Bladder microvascular endothelial cell (primary cell): ENCODE measurements around the gene SPNS2. TPM values are rescaled to one million over a fixed set of nuclear protein-coding genes. Genes with fewer than 3 reads are reported as not detected.

Source experiments
- total RNA-seq: library from RNA; depleted of rRNA; stranded (reverse); fragments of >200 nt; gene quantifications from 2 replicates; pipeline ENCODE4 v1.2.3, GENCODE V29; 2014

The SPNS2 gene, protein sequence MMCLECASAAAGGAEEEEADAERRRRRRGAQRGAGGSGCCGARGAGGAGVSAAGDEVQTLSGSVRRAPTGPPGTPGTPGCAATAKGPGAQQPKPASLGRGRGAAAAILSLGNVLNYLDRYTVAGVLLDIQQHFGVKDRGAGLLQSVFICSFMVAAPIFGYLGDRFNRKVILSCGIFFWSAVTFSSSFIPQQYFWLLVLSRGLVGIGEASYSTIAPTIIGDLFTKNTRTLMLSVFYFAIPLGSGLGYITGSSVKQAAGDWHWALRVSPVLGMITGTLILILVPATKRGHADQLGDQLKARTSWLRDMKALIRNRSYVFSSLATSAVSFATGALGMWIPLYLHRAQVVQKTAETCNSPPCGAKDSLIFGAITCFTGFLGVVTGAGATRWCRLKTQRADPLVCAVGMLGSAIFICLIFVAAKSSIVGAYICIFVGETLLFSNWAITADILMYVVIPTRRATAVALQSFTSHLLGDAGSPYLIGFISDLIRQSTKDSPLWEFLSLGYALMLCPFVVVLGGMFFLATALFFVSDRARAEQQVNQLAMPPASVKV
- 109 and 135 TPM in 2 replicates for total RNA-seq

DNA sequence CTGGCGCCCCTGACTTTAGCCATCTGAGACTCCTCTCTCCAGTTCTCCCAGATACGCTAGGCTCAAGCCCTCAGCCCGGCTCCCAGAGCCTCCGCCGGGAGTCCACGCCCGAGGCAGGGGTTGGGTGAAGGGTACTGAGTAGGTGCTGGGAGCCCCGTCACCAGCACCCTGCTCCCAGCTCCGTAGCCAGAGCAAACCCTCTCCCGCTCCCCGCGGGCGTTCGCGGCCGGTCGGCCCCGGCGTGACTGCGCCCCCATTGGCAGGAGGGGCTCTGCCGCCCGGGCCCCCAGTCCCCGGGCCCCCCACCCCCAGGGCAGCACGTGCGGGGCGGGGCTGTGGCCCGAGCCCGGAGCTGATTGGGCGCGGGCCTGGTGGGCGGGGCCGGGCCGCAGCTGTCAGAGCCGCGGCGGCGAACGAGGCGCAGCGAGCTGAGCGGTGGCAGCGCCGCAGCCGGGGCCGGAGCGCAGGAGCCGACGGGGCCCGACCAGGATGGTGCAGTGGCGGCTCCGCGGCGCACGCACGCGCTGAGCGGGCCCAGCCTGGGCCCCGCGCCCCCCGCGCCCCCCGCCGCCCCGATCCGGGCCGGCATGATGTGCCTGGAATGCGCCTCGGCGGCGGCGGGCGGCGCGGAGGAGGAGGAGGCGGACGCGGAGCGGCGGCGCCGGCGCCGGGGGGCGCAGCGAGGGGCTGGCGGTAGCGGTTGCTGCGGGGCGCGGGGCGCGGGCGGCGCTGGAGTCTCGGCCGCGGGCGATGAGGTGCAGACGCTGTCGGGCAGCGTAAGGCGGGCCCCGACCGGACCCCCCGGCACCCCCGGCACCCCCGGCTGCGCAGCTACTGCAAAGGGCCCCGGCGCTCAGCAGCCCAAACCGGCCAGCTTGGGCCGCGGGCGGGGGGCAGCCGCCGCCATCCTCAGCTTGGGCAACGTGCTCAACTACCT, at the start of gene SPNS2:
SPNS2 (plus strand) TSS at position 421 of the 937 bp plus-strand sequence; CDS start at position 588, 167 bp downstream.

DNA sequence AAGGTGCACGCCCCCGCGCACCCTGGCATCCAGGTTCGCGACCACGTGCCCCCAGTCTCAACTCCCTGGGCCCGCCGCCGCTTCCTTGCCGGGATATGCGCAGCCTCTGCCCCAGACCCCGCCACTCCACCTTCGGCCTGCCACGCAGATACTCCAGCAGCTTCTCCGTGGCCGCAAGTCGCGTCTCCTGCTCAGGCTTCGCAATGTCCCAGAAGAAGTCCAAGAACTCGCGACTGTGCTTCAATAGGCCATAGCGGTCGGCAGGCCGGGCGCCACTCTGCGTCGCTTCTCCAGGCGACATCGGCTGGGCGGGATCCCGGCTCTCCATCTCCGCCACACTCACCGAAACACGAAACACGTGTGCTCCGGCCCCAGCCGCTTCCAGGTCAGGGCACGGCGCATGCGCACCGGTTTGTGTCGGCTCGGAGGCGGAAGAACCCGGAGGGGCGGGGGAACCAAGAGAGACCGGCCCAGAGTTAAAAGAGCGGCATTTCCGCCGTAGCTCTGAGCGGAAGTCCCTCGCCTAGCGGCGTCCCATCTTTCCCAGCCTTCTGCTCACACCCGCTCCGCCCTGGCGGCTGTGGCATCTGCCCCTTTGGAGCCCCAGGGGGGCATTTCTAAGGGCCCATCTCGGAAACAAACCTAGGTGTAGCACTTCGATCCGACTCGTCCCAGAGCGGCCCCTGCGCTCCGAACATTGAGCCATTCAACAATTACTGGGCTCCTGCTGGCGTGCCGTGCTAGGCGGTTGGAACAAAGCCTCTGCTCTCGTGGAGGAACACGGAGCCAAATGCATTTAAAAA, 56.5 kb downstream of the SPNS2 start, which contains the start of gene MYBBP1A:
MYBBP1A (minus strand) TSS at position 388 of the 803 bp plus-strand sequence; CDS start at position 328, 60 bp downstream.

DNA sequence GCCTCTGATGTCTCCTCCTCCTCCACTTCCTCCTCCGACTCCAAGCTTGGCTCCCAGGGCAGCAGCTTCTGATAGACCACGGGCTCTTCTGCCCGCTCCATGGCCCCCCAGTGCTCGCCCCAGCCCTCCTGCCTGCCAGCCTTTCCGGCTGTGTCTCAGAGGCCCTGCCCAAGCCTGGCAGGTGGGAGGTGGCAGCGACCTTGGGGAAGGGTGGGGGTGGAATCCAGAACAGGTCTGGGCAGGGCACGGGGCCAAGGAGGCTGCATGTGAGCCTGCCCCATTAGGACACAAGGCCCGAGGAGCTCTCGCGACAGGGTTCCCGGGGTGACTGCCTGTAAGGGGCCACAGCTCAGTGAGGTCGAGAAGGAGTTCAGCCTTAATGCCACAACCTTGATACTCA, 61.7 kb downstream of the SPNS2 start, which contains the start of gene GGT6:
GGT6 (minus strand) TSS at position 157 of the 400 bp plus-strand sequence; CDS start at position 101, 56 bp downstream.

DNA sequence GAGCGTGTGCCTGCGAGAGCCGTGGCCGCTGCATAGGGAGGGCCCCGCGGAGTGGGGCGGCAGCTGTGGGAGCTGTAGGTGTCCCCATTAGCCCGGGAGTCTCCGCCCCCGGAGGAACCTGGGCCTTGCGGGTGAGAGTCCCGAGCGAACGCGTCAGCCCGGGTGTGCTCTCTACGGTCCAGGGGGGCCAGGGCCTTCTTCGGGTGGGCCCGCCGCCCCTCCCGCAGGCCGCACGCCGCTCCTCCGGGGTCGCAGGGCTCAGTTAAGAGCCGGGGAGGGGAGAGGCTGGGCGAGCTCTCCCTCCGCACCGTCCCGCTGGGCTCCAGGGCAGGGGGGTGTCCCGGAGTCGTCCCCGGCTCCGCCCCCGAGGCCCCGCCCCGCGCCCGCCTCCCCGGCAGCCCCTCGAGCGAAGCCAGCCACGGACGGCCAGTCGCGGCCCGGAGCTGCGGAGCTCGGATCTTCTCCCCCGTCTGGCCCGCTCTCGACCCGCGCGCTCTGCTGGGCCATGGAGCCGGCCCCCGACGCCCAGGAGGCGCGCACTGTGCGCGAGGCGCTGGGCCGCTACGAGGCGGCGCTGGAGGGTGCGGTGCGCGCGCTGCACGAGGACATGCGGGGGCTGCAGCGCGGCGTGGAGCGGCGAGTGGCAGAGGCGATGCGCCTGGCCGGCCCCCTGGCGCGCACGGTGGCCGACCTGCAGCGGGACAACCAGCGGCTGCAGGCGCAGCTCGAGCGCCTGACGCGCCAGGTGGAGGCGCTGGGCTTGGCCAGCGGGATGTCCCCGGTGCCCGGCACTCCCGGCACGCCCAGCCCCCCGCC, 85.6 kb downstream of the SPNS2 start, which contains the start of gene SMTNL2:
SMTNL2 (plus strand) TSS at position 429 of the 816 bp plus-strand sequence; CDS start at position 506, 77 bp downstream.

Other genes with a start within 250 kb of the SPNS2 start
- 26.4 and 68.9 TPM in 2 replicates for gene ANKFY1, start 234.9 kb upstream of the SPNS2 start, total RNA-seq
- gene UBE2G1, start 132.2 kb upstream of the SPNS2 start, total RNA-seq = 18.9 and 37.3 TPM in 2 replicates
- gene SPNS3, start 64.9 kb upstream of the SPNS2 start, total RNA-seq = 0.49 and 1.1 TPM in 2 replicates
- gene MYBBP1A, start 56.5 kb downstream of the SPNS2 start, total RNA-seq = 33.4 and 42.7 TPM in 2 replicates
- under 0.01 TPM in 1 of 2 replicates, not detected in the other for gene GGT6, start 61.7 kb downstream of the SPNS2 start, total RNA-seq
- gene SMTNL2, start 85.6 kb downstream of the SPNS2 start, total RNA-seq = not detected in 2 replicates
- gene ALOX15, start 142.8 kb downstream of the SPNS2 start, total RNA-seq = not detected in 2 replicates
- 8.4 and 37.8 TPM in 2 replicates for gene PELP1, start 205.3 kb downstream of the SPNS2 start, total RNA-seq
- 3.9 and 6.3 TPM in 2 replicates for gene ARRB2, start 211.8 kb downstream of the SPNS2 start, total RNA-seq
- 9.2 and 9.8 TPM in 2 replicates for gene MED11, start 232.5 kb downstream of the SPNS2 start, total RNA-seq
- gene ZMYND15, start 241.0 kb downstream of the SPNS2 start, total RNA-seq = 0.19 TPM in 1 of 2 replicates, not detected in the other
- 1.3 and 2.6 TPM in 2 replicates for gene CXCL16, start 241.0 kb downstream of the SPNS2 start, total RNA-seq